ENCODE measurements around the gene BEX3. TPM values are rescaled to one million over a fixed set of nuclear protein-coding genes. Genes with fewer than 3 reads are reported as not detected.
"Not testable (repeated sequence)": the region's sequence is repeated elsewhere in the genome, so short reads cannot be mapped to it uniquely, and the experiment has no call there.

The BEX3 gene
- total RNA-seq, 1 donor from 2014 or later: 139 TPM

DNA sequence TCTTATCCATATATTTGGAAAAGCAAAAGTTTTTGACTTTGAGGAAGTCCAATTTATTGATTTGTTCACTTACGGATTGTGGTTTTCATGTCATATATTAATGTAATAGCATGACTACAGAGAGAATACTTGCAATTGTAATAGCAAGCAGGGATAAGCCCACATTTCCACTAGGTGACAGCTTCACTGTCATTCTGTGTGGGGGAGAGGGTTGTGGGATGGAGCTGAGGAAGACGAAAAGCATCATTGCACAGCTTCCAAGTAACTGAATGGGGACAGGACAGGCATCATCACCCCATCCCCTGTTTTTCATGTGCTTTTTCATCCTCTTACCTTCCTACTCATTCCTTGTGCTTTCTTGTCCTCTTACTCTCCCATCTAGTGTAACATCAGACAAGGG is 31.4 kb downstream of the BEX3 start:
- H3K4me1 Mint-ChIP-seq (ENCODE audit: low read depth): peaks cover 8% of the 10 kb centered on the region
- DNase-seq (ENCODE audit: low spot score): no peak
- TF ChIP-seq, protein P1, sequence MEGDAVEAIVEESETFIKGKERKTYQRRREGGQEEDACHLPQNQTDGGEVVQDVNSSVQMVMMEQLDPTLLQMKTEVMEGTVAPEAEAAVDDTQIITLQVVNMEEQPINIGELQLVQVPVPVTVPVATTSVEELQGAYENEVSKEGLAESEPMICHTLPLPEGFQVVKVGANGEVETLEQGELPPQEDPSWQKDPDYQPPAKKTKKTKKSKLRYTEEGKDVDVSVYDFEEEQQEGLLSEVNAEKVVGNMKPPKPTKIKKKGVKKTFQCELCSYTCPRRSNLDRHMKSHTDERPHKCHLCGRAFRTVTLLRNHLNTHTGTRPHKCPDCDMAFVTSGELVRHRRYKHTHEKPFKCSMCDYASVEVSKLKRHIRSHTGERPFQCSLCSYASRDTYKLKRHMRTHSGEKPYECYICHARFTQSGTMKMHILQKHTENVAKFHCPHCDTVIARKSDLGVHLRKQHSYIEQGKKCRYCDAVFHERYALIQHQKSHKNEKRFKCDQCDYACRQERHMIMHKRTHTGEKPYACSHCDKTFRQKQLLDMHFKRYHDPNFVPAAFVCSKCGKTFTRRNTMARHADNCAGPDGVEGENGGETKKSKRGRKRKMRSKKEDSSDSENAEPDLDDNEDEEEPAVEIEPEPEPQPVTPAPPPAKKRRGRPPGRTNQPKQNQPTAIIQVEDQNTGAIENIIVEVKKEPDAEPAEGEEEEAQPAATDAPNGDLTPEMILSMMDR (IDR thresholded peaks at IDR 0.05): no peak
- no peak overlapping the region for H3K4me3 Mint-ChIP-seq (ENCODE audit: unreplicated experiment)
- H3K36me3 Mint-ChIP-seq (ENCODE audit: low read depth): no peaks in the 10 kb centered on the region
- no peaks in the 10 kb centered on the region for H3K9me3 Mint-ChIP-seq (ENCODE audit: low read depth)
- H3K27me3 Mint-ChIP-seq (ENCODE audit: low read depth): no peaks in the 10 kb centered on the region
- no peak overlapping the region for H3K27ac Mint-ChIP-seq (ENCODE audit: unreplicated experiment)

DNA sequence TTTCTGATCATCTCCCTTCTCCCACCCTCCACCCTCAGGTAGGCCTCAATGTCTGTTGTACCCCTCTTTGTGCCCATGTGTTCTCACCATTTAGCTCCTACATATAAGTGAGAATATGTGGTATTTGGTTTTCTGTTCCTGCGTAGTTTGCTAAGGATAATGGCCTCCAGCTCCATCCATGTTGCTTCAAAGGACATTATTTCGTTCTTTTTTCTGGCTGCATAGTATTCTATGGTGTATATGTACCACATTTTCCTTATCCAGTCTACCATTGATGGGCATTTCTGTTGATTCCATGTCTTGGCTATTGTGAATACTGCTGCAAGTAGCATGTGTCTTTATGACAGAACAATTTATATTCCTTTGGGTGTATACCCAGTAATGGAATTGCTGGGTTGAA is 35.4 kb downstream of the BEX3 start:
- not testable (repeated sequence) for H3K27ac Mint-ChIP-seq (ENCODE audit: unreplicated experiment); H3K4me3 Mint-ChIP-seq (ENCODE audit: unreplicated experiment); DNase-seq (ENCODE audit: low spot score); H3K36me3 Mint-ChIP-seq (ENCODE audit: low read depth); H3K27me3 Mint-ChIP-seq (ENCODE audit: low read depth); H3K4me1 Mint-ChIP-seq (ENCODE audit: low read depth); H3K9me3 Mint-ChIP-seq (ENCODE audit: low read depth)

DNA sequence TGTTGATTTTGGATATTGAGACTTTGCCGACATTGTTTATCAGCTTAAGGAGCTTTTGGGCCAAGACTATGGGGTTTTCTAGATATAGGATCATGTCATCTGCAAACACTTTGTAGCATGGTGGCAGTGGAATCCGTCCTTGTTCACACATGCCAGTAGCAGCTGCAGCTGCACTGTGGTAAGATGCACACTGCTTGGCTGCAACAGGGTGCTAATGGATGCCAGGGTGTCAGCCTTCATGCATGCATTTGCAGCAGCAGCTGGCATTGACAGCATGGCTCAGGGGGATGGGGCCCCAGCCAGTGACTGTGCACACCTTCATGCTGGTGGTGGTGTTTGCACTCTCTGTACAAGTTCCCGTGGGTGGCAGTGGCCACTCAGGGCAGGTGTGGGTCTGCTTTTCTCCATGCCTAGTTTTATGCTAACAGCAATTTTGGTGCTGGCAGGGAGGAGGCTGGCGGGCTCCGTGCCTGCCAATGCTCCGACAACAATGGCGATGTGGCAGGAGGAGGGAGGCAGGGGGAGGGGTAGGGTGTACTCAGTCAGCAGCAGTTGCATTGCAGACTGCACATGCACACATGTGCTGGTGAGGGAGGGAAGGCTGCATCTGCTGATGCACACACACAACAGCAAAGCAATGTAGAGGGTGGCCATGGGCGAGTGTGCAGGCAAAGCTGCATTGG is 37.5 kb downstream of the BEX3 start:
- Mint-ChIP-seq H3K4me3 (ENCODE audit: unreplicated experiment) (no peak overlapping the region), H3K27ac (ENCODE audit: unreplicated experiment) (no peak overlapping the region), H3K4me1 (ENCODE audit: low read depth) (peaks cover 13% of the 10 kb centered on the region), H3K36me3 (ENCODE audit: low read depth) (no peaks in the 10 kb centered on the region), H3K27me3 (ENCODE audit: low read depth) (no peaks in the 10 kb centered on the region), H3K9me3 (ENCODE audit: low read depth) (no peaks in the 10 kb centered on the region)
- TF ChIP-seq, protein P1 (IDR thresholded peaks at IDR 0.05): no peak
- DNase-seq (ENCODE audit: low spot score): no peak

DNA sequence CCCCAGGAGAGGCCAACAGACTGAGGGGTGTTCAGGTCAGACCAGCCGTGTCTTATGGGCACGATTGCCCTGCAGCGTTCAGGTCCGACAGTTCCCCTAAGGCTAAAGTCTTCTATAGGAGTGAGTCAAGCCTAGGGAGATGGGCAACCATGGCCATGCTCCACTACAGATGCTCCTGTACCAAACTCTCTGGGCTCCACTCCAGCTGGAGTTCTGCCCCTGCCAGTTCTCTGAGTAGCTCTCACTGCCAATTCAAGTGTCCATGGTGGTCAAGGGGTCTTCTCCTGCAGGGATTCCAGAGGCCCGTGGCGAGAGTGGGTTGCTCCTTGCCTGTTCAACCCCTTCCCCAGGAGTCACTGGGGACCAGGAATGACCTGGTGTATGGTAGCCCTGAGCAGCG is 38.2 kb downstream of the BEX3 start:
- no peak overlapping the region for H3K4me3 Mint-ChIP-seq (ENCODE audit: unreplicated experiment)
- H3K4me1 Mint-ChIP-seq (ENCODE audit: low read depth): peaks cover 13% of the 10 kb centered on the region
- H3K27ac Mint-ChIP-seq (ENCODE audit: unreplicated experiment): no peak overlapping the region
- TF ChIP-seq, protein P1 (IDR thresholded peaks at IDR 0.05): no peak
- no peaks in the 10 kb centered on the region for H3K27me3 Mint-ChIP-seq (ENCODE audit: low read depth)
- H3K36me3 Mint-ChIP-seq (ENCODE audit: low read depth): no peaks in the 10 kb centered on the region
- DNase-seq (ENCODE audit: low spot score): no peak
- no peaks in the 10 kb centered on the region for H3K9me3 Mint-ChIP-seq (ENCODE audit: low read depth)

DNA sequence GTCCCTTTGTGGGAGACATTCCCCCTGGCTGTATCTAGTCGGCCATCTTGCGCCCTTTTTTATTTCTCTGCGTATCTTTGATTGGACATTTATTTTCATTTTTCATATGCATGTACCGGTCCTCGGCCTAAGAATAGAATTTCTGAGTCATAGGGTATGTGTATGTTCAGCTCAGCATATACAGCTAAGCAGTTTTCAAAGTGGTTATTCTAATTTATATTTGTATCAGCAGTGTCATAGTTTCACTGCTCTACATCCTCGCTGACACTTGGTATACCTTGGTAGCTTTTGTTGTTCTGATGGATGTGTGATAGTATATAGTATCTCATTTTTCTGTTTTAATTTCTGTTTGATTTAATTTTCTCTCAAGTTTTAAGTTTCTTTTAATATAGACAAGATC is 38.7 kb downstream of the BEX3 start:
- Mint-ChIP-seq H3K36me3 (ENCODE audit: low read depth) (no peaks in the 10 kb centered on the region), H3K27me3 (ENCODE audit: low read depth) (no peaks in the 10 kb centered on the region), H3K9me3 (ENCODE audit: low read depth) (no peaks in the 10 kb centered on the region), H3K4me1 (ENCODE audit: low read depth) (peaks cover 13% of the 10 kb centered on the region), H3K4me3 (ENCODE audit: unreplicated experiment) (no peak overlapping the region), H3K27ac (ENCODE audit: unreplicated experiment) (no peak overlapping the region)
- DNase-seq (ENCODE audit: low spot score): no peak
- TF ChIP-seq, protein P1 (IDR thresholded peaks at IDR 0.05): no peak

DNA sequence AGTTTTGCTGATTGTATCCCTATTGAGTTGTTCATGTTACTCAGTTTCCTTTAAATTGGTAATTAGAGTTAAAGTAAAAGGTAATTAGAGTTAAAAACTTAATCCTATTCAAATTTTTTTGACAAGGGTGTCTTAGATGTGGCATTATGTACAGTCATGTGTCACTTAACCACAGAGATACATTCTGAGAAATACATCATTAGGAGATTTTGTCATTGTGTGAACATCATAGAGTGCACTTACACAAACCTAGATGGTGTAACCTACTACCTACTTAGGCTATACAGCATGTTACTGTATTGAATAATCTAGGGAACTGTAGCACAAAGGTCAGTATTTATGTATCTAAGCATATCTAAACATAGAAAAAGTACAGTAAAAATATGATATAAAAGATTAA is 39.2 kb downstream of the BEX3 start:
- no peak for DNase-seq (ENCODE audit: low spot score)
- no peak overlapping the region for H3K27ac Mint-ChIP-seq (ENCODE audit: unreplicated experiment)
- TF ChIP-seq, protein P1 (IDR thresholded peaks at IDR 0.05): no peak
- H3K9me3 Mint-ChIP-seq (ENCODE audit: low read depth): no peaks in the 10 kb centered on the region
- no peaks in the 10 kb centered on the region for H3K27me3 Mint-ChIP-seq (ENCODE audit: low read depth)
- peaks cover 13% of the 10 kb centered on the region for H3K4me1 Mint-ChIP-seq (ENCODE audit: low read depth)
- H3K36me3 Mint-ChIP-seq (ENCODE audit: low read depth): no peaks in the 10 kb centered on the region
- H3K4me3 Mint-ChIP-seq (ENCODE audit: unreplicated experiment): no peak overlapping the region

Measured in chondrocyte (in vitro differentiated cells).